Ishikawa (cell line): ENCODE measurements around the gene TENT5C.

ENCODE experiments used
- CEBPB ChIP-seq: IDR thresholded peaks from 2 replicates; pipeline ENCODE4 v1.6.1; 2012
- CREB1 ChIP-seq: IDR thresholded peaks from 2 replicates; pipeline ENCODE4 v1.6.1; 2012; ENCODE audit warnings: low read depth
- EGR1 ChIP-seq: IDR thresholded peaks from 2 replicates; pipeline ENCODE4 v1.6.1; 2012
- EP300 ChIP-seq: IDR thresholded peaks from 2 replicates; pipeline ENCODE4 v1.6.1; 2012; ENCODE audit warnings: borderline replicate concordance
- FOXM1 ChIP-seq: IDR thresholded peaks from 2 replicates; pipeline ENCODE4 v1.6.1; 2012; ENCODE audit warnings: low read depth, borderline replicate concordance
- NFIC ChIP-seq: IDR thresholded peaks from 2 replicates; pipeline ENCODE4 v1.6.1; 2012
- RAD21 ChIP-seq: IDR thresholded peaks from 2 replicates; pipeline ENCODE4 v1.6.1; 2012; ENCODE audit warnings: low read depth
- TAF1 ChIP-seq: IDR thresholded peaks from 2 replicates; pipeline ENCODE4 v1.6.1; 2012; ENCODE audit warnings: low read depth, mild to moderate bottlenecking
- TCF12 ChIP-seq: IDR thresholded peaks from 2 replicates; pipeline ENCODE4 v1.6.1; 2012; ENCODE audit warnings: low read depth
- TEAD4 ChIP-seq: IDR thresholded peaks from 2 replicates; pipeline ENCODE4 v1.6.1; 2012
- YY1 ChIP-seq: IDR thresholded peaks from 2 replicates; pipeline ENCODE4 v1.6.1; 2012; ENCODE audit warnings: low read depth
- ZBTB7A ChIP-seq: IDR thresholded peaks from 2 replicates; pipeline ENCODE4 v1.6.1; 2012; ENCODE audit warnings: low read depth
- TF ChIP-seq, protein P1 (sequence below): IDR thresholded peaks from 2 replicates; pipeline ENCODE4 v1.6.1; 2012
- TF ChIP-seq, protein P2 (sequence below): IDR thresholded peaks from 2 replicates; pipeline ENCODE4 v1.6.1; 2012; ENCODE audit warnings: low read depth, mild to moderate bottlenecking
- TF ChIP-seq, protein P3 (sequence below): IDR thresholded peaks from 2 replicates; pipeline ENCODE4 v1.6.1; 2012

Gene TENT5C

DNA sequence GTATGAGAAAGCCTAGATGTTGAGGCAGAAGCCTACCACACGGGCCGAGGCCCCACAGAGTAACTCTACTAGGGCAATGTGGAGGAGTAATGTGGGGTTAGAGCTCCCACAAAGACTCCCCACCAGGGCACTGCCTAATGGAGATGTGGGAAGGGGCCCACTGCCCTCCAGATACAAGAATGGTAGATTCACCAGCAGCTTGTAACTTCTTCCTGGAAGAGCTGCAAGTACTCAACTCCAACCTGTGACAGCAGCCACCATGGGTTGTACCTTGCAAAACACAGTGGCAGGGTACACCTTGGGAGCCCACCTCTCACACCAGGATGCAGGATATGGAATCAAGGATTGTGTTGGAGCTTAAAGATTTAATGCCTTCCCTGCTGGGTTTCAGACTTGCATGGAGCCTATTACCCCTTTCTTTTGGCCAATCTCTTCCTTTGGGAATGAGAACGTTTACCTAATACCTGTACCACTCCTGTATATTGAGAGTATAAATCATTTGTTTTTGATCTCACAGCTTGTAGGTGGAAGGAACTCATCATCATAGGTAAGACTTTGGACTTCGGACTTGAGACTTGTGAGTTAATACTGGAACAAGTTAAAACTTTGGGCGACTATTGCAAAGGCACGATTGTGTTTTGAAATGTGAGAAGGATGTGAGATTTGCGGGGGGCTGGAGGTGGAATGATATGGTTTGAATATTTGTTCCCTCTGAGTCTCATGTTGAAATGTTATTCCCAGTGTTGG, 57.5 kb downstream of the TENT5C start:
- TF ChIP-seq TEAD4, result no peak
- no peak for TF ChIP-seq NFIC
- no peak for TF ChIP-seq CEBPB
- TF ChIP-seq, protein P1, sequence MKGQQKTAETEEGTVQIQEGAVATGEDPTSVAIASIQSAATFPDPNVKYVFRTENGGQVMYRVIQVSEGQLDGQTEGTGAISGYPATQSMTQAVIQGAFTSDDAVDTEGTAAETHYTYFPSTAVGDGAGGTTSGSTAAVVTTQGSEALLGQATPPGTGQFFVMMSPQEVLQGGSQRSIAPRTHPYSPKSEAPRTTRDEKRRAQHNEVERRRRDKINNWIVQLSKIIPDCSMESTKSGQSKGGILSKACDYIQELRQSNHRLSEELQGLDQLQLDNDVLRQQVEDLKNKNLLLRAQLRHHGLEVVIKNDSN, result no peak
- TF ChIP-seq CREB1, result no peak

DNA sequence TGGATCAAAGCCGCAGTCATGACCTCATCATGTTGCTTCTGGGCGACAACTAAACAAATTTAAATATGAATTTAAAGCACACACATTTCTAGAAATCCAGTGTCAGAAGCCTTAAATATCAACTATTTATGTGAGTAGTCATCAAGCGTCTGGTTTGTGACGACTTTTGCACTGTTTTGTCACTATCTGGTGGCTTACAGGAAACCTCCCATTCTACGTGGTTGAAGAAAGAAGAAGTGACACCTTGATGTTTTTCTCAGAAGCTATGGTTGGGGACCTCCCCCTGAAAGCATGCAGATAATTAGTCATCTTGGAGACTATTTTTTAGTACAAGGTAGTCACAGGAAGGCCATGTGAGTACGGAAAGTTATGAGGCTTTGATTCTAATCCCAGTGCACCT, 58.5 kb downstream of the TENT5C start:
- TF ChIP-seq CEBPB, result no peak

DNA sequence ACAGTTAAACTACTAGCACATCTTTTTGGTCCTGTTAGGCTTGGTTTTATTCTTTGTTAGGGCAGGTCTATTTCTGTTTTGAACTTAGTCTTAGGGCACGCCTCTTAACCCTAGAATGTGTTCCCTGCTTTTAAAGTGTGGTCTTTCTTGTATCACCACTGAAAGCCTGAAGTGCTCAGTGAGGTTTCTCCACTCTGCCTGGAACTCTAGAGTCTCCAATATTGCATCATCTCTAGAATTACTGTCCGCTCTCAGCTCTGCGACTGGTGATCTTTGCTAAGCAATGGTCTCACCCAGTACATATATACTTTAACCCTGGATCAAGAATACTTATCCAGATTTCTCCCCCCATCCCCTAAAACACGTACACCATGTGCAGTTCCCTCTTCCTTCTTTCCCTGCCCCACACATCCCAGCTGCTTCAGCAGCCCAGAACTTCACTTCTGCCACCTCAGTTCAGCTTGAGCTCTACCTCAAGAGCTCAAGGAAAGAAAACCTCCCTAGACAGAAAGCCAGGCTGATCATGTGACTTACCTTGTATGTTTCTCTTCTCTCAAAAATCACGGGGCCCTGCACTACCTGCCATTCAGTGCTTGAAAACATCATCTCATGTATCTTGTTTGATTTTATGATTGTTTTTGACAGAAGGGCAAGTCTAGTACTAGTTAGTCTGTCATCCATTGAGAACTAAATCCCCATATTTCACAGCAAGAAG, 59.9 kb downstream of the TENT5C start:
- TF ChIP-seq, protein P2, sequence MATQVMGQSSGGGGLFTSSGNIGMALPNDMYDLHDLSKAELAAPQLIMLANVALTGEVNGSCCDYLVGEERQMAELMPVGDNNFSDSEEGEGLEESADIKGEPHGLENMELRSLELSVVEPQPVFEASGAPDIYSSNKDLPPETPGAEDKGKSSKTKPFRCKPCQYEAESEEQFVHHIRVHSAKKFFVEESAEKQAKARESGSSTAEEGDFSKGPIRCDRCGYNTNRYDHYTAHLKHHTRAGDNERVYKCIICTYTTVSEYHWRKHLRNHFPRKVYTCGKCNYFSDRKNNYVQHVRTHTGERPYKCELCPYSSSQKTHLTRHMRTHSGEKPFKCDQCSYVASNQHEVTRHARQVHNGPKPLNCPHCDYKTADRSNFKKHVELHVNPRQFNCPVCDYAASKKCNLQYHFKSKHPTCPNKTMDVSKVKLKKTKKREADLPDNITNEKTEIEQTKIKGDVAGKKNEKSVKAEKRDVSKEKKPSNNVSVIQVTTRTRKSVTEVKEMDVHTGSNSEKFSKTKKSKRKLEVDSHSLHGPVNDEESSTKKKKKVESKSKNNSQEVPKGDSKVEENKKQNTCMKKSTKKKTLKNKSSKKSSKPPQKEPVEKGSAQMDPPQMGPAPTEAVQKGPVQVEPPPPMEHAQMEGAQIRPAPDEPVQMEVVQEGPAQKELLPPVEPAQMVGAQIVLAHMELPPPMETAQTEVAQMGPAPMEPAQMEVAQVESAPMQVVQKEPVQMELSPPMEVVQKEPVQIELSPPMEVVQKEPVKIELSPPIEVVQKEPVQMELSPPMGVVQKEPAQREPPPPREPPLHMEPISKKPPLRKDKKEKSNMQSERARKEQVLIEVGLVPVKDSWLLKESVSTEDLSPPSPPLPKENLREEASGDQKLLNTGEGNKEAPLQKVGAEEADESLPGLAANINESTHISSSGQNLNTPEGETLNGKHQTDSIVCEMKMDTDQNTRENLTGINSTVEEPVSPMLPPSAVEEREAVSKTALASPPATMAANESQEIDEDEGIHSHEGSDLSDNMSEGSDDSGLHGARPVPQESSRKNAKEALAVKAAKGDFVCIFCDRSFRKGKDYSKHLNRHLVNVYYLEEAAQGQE, result no peak
- TF ChIP-seq FOXM1 (no peak), EGR1 (no peak), CEBPB (no peak), YY1 (no peak), EP300 (no peak), CREB1 (no peak), TCF12 (no peak), TAF1 (no peak), NFIC (no peak), TEAD4 (no peak), RAD21 (no peak), ZBTB7A (no peak)
- TF ChIP-seq, protein P3, sequence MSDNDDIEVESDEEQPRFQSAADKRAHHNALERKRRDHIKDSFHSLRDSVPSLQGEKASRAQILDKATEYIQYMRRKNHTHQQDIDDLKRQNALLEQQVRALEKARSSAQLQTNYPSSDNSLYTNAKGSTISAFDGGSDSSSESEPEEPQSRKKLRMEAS, result no peak
- TF ChIP-seq, protein P1, result no peak

DNA sequence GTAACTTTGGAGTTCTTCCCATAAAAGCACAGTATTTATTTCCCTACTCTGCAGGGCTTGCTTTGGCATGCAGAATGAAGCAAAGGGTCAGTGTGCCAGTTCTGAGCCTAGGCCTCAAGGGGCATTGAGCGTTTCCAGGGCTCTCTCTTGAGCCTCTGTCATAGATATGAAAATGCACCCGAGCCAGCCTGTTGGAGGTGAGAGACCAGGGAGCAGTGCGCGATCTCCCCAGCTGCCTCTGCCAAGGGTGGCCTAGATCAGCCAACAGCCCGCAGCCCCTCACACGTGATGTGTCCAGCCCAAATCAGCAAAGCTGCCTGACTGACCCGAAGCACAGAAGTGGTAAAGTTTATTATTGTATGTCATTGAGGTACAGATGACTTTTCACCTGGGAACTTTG, 63.7 kb downstream of the TENT5C start:
- no peak for TF ChIP-seq NFIC
- no peak for TF ChIP-seq EGR1
- no peak for TF ChIP-seq CREB1
- TF ChIP-seq, protein P1, result no peak
- TF ChIP-seq FOXM1, result no peak
- TF ChIP-seq CEBPB, result no peak
- no peak for TF ChIP-seq TCF12
- TF ChIP-seq, protein P2, result no peak
- TF ChIP-seq YY1, result no peak
- no peak for TF ChIP-seq RAD21
- TF ChIP-seq, protein P3, result no peak
- no peak for TF ChIP-seq EP300
- no peak for TF ChIP-seq ZBTB7A
- no peak for TF ChIP-seq TAF1
- no peak for TF ChIP-seq TEAD4

DNA sequence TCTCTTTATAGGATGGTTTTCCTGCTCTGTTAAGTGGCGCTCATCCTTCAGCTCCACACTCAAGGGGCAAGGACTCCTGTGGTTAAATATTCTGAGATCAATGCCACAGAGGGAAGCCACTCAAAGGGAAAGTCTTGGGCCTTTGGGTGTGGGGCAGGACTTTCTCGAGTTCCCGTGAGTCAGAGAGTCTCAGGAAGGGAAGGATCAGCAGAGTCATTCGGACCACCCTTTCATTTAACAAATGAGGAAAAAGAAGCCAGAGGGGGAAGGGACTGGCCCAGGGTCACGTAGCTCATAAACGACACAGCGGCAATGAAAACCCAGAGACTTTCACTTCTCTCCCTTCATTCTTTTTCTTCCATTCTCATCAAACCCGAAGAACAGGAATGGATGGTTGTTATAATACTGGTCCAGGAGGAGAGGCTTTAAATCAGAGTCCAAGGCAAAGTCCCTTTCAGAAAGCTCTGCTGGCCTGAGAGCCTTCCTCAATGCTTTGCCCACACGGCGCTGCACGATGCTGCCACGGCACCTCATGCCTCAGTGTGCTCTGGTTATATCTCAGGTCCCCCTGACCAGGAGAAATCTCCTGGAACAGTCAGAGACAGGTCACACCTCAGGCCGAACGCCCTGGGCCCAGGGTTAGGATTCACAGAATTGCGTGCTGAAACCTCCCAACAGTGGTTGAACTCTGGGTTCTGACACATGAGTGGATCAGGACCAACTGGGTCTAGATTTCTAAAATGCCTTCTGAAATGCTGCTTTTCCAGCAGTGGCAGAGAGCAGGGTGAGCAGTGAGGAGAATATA, 65.3 kb downstream of the TENT5C start:
- TF ChIP-seq CEBPB, result no peak
- TF ChIP-seq CREB1, result no peak
- no peak for TF ChIP-seq RAD21
- no peak for TF ChIP-seq YY1
- no peak for TF ChIP-seq ZBTB7A
- TF ChIP-seq TEAD4, result no peak
- TF ChIP-seq, protein P1, result no peak
- TF ChIP-seq EGR1, result no peak
- no peak for TF ChIP-seq FOXM1
- TF ChIP-seq TAF1, result no peak
- TF ChIP-seq EP300, result no peak
- TF ChIP-seq, protein P3, result no peak
- no peak for TF ChIP-seq NFIC
- TF ChIP-seq, protein P2, result no peak
